ENCODE data around the gene PLCB1.

Gene PLCB1

DNA sequence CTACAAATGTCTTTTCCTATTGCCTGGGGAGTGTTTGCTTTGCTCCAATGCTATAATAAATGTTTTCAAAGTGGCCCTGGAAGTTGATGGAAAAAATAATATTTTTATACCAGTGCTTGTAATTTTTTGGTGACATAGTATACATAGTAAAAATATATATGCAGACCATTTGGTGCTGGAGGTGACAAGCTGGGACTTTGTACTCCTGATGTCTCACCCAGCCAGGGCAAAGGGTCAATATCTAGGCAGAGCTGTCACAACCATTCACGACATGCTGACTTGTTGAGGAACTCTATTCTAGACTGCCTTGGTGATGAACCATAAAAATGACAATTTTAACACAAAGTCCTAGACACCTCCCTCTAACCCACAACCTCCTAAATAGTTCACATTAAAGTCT lies 203.0 kb downstream of the PLCB1 start:
- Histone ChIP-seq H3K4me2 (ENCODE audit: low read length) (no peak overlapping the region), H3K4me3 (ENCODE audit: low read depth, low read length, poor library complexity, severe bottlenecking) (no peak overlapping the region), H3K9ac (ENCODE audit: low read length) (no peak overlapping the region), H3K36me3 (ENCODE audit: insufficient read depth, low read length) (no peaks in the 10 kb centered on the region), H3K27me3 (ENCODE audit: insufficient read depth, low read length) (no peaks in the 10 kb centered on the region), H3K9me3 (ENCODE audit: low read length) (no peaks in the 10 kb centered on the region), H3K79me2 (ENCODE audit: insufficient read depth, low read length) (no peaks in the 10 kb centered on the region), H4K20me1 (ENCODE audit: insufficient read depth, low read length) (no peaks in the 10 kb centered on the region), H3F3A (ENCODE audit: insufficient read depth, low read length) (no peaks in the 10 kb centered on the region), H3K9me2 (ENCODE audit: low read depth, low read length) (no peaks in the 10 kb centered on the region), H2AFZ (ENCODE audit: low read length) (no peak overlapping the region), H3K27ac (ENCODE audit: low read depth, low read length, poor library complexity, severe bottlenecking) (no peak overlapping the region), H3K4me1 (ENCODE audit: insufficient read depth, low read length, severe bottlenecking) (peaks cover 23% of the 10 kb centered on the region)
- TF ChIP-seq, protein P1, sequence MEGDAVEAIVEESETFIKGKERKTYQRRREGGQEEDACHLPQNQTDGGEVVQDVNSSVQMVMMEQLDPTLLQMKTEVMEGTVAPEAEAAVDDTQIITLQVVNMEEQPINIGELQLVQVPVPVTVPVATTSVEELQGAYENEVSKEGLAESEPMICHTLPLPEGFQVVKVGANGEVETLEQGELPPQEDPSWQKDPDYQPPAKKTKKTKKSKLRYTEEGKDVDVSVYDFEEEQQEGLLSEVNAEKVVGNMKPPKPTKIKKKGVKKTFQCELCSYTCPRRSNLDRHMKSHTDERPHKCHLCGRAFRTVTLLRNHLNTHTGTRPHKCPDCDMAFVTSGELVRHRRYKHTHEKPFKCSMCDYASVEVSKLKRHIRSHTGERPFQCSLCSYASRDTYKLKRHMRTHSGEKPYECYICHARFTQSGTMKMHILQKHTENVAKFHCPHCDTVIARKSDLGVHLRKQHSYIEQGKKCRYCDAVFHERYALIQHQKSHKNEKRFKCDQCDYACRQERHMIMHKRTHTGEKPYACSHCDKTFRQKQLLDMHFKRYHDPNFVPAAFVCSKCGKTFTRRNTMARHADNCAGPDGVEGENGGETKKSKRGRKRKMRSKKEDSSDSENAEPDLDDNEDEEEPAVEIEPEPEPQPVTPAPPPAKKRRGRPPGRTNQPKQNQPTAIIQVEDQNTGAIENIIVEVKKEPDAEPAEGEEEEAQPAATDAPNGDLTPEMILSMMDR (IDR thresholded peaks at IDR 0.05; ENCODE audit: low read length) = no peak
- no peak for TF ChIP-seq EZH2 (IDR thresholded peaks at IDR 0.05; ENCODE audit: borderline replicate concordance, low read length)

DNA sequence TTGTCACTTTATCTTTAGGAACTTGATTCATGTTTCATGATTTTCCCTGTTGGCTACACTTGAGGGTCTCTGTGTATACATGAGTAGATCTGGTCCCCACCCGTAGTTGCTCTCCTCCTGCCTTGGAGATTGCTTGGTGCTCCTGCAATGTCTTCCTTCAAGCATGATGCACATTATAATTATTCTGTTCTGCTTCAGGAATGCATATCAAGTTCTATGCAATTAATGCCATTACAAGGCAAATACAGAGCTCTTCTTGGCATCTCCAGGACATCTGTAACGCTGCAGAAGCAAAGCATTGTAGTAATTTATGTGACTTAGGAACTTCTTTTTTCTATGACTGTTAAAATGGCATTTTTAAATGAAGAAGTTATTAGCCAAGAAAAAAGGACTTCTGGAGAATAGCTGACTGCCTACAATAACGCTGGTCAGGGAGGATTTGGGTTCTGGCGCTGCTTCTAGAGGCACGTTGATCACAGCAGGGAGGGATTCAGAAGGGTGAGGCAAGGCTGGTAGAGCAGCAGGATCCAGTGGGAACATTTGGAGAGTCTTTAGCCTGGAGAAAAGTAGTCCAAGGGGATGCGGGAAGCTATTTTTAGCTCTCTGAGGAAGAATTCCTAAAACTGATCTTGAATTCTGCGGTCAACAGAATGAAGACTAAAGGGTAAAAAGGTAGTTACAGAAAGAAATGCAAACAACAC lies 203.6 kb downstream of the PLCB1 start:
- peaks cover 17% of the 10 kb centered on the region for H3K4me1 ChIP-seq (ENCODE audit: insufficient read depth, low read length, severe bottlenecking)
- no peak overlapping the region for H3K9ac ChIP-seq (ENCODE audit: low read length)
- H3K36me3 ChIP-seq (ENCODE audit: insufficient read depth, low read length) = no peaks in the 10 kb centered on the region
- H3K27me3 ChIP-seq (ENCODE audit: insufficient read depth, low read length) = no peaks in the 10 kb centered on the region
- no peaks in the 10 kb centered on the region for H3K9me3 ChIP-seq (ENCODE audit: low read length)
- H3K79me2 ChIP-seq (ENCODE audit: insufficient read depth, low read length) = no peaks in the 10 kb centered on the region
- no peaks in the 10 kb centered on the region for H4K20me1 ChIP-seq (ENCODE audit: insufficient read depth, low read length)
- no peak overlapping the region for H2AFZ ChIP-seq (ENCODE audit: low read length)
- no peaks in the 10 kb centered on the region for H3K9me2 ChIP-seq (ENCODE audit: low read depth, low read length)
- TF ChIP-seq, protein P1 (IDR thresholded peaks at IDR 0.05; ENCODE audit: low read length) = no peak
- no peak for TF ChIP-seq EZH2 (IDR thresholded peaks at IDR 0.05; ENCODE audit: borderline replicate concordance, low read length)
- H3K27ac ChIP-seq (ENCODE audit: low read depth, low read length, poor library complexity, severe bottlenecking) = no peak overlapping the region
- no peak overlapping the region for H3K4me3 ChIP-seq (ENCODE audit: low read depth, low read length, poor library complexity, severe bottlenecking)
- H3F3A ChIP-seq (ENCODE audit: insufficient read depth, low read length) = no peaks in the 10 kb centered on the region
- H3K4me2 ChIP-seq (ENCODE audit: low read length) = no peak overlapping the region

DNA sequence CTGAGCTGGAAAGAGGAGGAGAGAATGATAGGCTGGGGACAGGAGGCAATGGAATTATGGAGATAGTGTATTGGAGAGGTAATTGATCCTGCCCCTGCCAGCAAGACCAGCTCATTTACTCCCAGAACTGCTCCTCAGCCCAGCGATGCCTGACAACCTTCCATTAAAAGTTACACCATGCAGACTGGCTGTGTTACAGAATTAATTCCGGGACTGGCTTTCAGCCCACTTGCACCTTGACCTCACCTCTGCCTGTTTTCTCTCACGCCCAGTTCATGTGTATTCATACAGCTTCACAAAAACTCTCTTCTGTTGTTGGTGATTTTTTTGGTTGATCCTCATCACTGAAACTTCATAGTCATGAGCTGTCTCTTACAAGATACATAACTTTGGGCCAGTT lies 207.3 kb downstream of the PLCB1 start:
- Histone ChIP-seq H3K27me3 (ENCODE audit: insufficient read depth, low read length) (no peaks in the 10 kb centered on the region), H3K36me3 (ENCODE audit: insufficient read depth, low read length) (no peaks in the 10 kb centered on the region), H3F3A (ENCODE audit: insufficient read depth, low read length) (no peaks in the 10 kb centered on the region), H3K4me1 (ENCODE audit: insufficient read depth, low read length, severe bottlenecking) (no peaks in the 10 kb centered on the region), H3K9me3 (ENCODE audit: low read length) (no peaks in the 10 kb centered on the region), H2AFZ (ENCODE audit: low read length) (no peak overlapping the region), H4K20me1 (ENCODE audit: insufficient read depth, low read length) (no peaks in the 10 kb centered on the region), H3K9ac (ENCODE audit: low read length) (no peak overlapping the region), H3K9me2 (ENCODE audit: low read depth, low read length) (no peaks in the 10 kb centered on the region), H3K4me3 (ENCODE audit: low read depth, low read length, poor library complexity, severe bottlenecking) (no peak overlapping the region), H3K27ac (ENCODE audit: low read depth, low read length, poor library complexity, severe bottlenecking) (no peak overlapping the region), H3K79me2 (ENCODE audit: insufficient read depth, low read length) (no peaks in the 10 kb centered on the region), H3K4me2 (ENCODE audit: low read length) (no peak overlapping the region)
- no peak for TF ChIP-seq EZH2 (IDR thresholded peaks at IDR 0.05; ENCODE audit: borderline replicate concordance, low read length)
- TF ChIP-seq, protein P1 (IDR thresholded peaks at IDR 0.05; ENCODE audit: low read length) = no peak
